SK-N-SH treated with all-trans-retinoic acid at 6 μM for 48 hours (cell line): ENCODE results near the gene AIDA.

Experiments used
- ATAC-seq: fragments of 200-7000 bp; cut with Tn5 transposase; 3 replicates; pipeline ENCODE4 v1.9.1; 2020; ENCODE audit warnings: mild to moderate bottlenecking, moderate library complexity
- ARNTL ChIP-seq: fragments of 450-650 bp; formaldehyde crosslinking; IDR thresholded peaks from 2 replicates; pipeline ENCODE4 v1.5.0; 2020; ENCODE audit warnings: low read depth, mild to moderate bottlenecking, moderate library complexity, borderline replicate concordance
- BACH2 ChIP-seq: fragments of 250-450 bp; sonication (Bioruptor Pico); IDR thresholded peaks from 2 replicates; pipeline ENCODE4 v1.9.0; 2021; ENCODE audit warnings: mild to moderate bottlenecking, borderline replicate concordance
- CSDC2 ChIP-seq: fragments of 250-450 bp; sonication (Bioruptor Pico); IDR thresholded peaks from 2 replicates; pipeline ENCODE4 v1.5.0; 2020; ENCODE audit warnings: mild to moderate bottlenecking, moderate library complexity
- ESRRG ChIP-seq: fragments of 250-450 bp; sonication (Bioruptor Pico); IDR thresholded peaks from 2 replicates; pipeline ENCODE4 v1.6.1; 2021; ENCODE audit warnings: mild to moderate bottlenecking
- ISL1 ChIP-seq: fragments of 250-450 bp; sonication (Bioruptor Pico); IDR thresholded peaks from 2 replicates; pipeline ENCODE4 v2.1.2; 2022; ENCODE audit warnings: mild to moderate bottlenecking, moderate library complexity
- OSR1 ChIP-seq: fragments of 250-450 bp; sonication (Bioruptor Pico); IDR thresholded peaks from 2 replicates; pipeline ENCODE4 v1.8.0; 2022; ENCODE audit warnings: moderate library complexity, mild to moderate bottlenecking, inconsistent platforms
- PATZ1 ChIP-seq: fragments of 250-450 bp; sonication (Bioruptor Pico); IDR thresholded peaks from 2 replicates; pipeline ENCODE4 v1.8.0; 2020; ENCODE audit warnings: mild to moderate bottlenecking, moderate library complexity, borderline replicate concordance
- POU6F1 ChIP-seq: fragments of 250-450 bp; sonication (Bioruptor Pico); IDR thresholded peaks from 2 replicates; pipeline ENCODE4 v1.8.0; 2021; ENCODE audit warnings: low read depth, mild to moderate bottlenecking, moderate library complexity, borderline replicate concordance
- PPARA ChIP-seq: fragments of 250-450 bp; sonication (Bioruptor Pico); IDR thresholded peaks from 2 replicates; pipeline ENCODE4 v1.5.0; 2020; ENCODE audit warnings: mild to moderate bottlenecking, borderline replicate concordance
- RARB ChIP-seq: fragments of 250-450 bp; sonication (Bioruptor Pico); IDR thresholded peaks from 2 replicates; pipeline ENCODE4 v1.8.0; 2021; ENCODE audit warnings: mild to moderate bottlenecking, moderate library complexity
- SNAI2 ChIP-seq: fragments of 250-450 bp; sonication (Bioruptor Pico); IDR thresholded peaks from 2 replicates; pipeline ENCODE4 v1.5.0; 2020; ENCODE audit warnings: mild to moderate bottlenecking, moderate library complexity
- TCF4 ChIP-seq: fragments of 250-450 bp; sonication (Bioruptor Pico); IDR thresholded peaks from 2 replicates; pipeline ENCODE4 v1.8.0; 2021; ENCODE audit warnings: mild to moderate bottlenecking, moderate library complexity, borderline replicate concordance
- TOX ChIP-seq: fragments of 250-450 bp; sonication (Bioruptor Pico); IDR thresholded peaks from 2 replicates; pipeline ENCODE4 v1.8.0; 2021; ENCODE audit warnings: mild to moderate bottlenecking, moderate library complexity, borderline replicate concordance
- TSHZ2 ChIP-seq: fragments of 250-450 bp; sonication (Bioruptor Pico); IDR thresholded peaks from 2 replicates; pipeline ENCODE4 v1.5.0; 2020; ENCODE audit warnings: mild to moderate bottlenecking, moderate library complexity
- ZC3H10 ChIP-seq: fragments of 250-450 bp; sonication (Bioruptor Pico); IDR thresholded peaks from 2 replicates; pipeline ENCODE4 v1.5.1; 2021; ENCODE audit warnings: mild to moderate bottlenecking, moderate library complexity
- ZFP3 ChIP-seq: fragments of 250-450 bp; sonication (Bioruptor Pico); IDR thresholded peaks from 2 replicates; pipeline ENCODE4 v1.5.0; 2020; ENCODE audit warnings: mild to moderate bottlenecking, moderate library complexity
- ZFP30 ChIP-seq: fragments of 450-650 bp; formaldehyde crosslinking; IDR thresholded peaks from 2 replicates; pipeline ENCODE4 v1.5.0; 2022; ENCODE audit warnings: mild to moderate bottlenecking, moderate library complexity
- ZNF565 ChIP-seq: fragments of 450-650 bp; formaldehyde crosslinking; conservative IDR thresholded peaks from 2 replicates; pipeline ENCODE4 v1.5.0; 2020; ENCODE audit warnings: low read depth, mild to moderate bottlenecking, moderate library complexity
- ZNF70 ChIP-seq: fragments of 450-650 bp; formaldehyde crosslinking; IDR thresholded peaks from 2 replicates; pipeline ENCODE4 v1.5.0; 2020; ENCODE audit warnings: mild to moderate bottlenecking, moderate library complexity
- ZNF8 ChIP-seq: fragments of 450-650 bp; formaldehyde crosslinking; IDR thresholded peaks from 2 replicates; pipeline ENCODE4 v1.5.0; 2020; ENCODE audit warnings: mild to moderate bottlenecking, moderate library complexity
- TF ChIP-seq, protein P1 (sequence below): fragments of 250-450 bp; sonication (Bioruptor Pico); IDR thresholded peaks from 2 replicates; pipeline ENCODE4 v1.5.1; 2021; ENCODE audit warnings: mild to moderate bottlenecking, moderate library complexity
- TF ChIP-seq, protein P2 (sequence below): fragments of 250-450 bp; sonication (Bioruptor Pico); IDR thresholded peaks from 2 replicates; pipeline ENCODE4 v1.5.1; 2020; ENCODE audit warnings: low read depth, mild to moderate bottlenecking, moderate library complexity

Gene AIDA

DNA sequence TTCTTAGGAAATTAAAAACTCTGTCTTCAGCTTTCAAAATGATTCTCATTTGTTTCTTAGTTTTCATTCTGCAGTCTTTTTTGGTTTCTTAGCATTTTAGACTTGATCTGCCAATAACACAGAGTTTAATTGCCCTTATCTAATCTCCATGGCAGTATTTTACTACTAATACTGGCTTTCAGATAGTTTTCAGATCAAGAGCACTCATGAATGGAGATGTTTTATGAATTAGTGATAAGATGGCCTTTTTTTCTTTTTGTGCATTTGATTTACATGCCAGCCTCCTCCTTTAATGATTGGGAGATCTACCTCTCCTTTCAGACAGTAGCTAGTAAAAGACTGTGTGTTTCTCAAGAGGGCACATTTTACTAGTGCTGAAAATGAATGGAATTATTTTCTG lies 88.8 kb downstream of the AIDA start:
- TF ChIP-seq PPARA: no peak
- no peak for TF ChIP-seq POU6F1 (CRISPR knock-in tag)
- TF ChIP-seq OSR1 (CRISPR knock-in tag): no peak
- TF ChIP-seq ZNF8 (CRISPR knock-in tag): no peak
- TF ChIP-seq ZC3H10 (CRISPR knock-in tag): no peak
- no peak for TF ChIP-seq ZFP3 (CRISPR knock-in tag)
- no peak for ATAC-seq

DNA sequence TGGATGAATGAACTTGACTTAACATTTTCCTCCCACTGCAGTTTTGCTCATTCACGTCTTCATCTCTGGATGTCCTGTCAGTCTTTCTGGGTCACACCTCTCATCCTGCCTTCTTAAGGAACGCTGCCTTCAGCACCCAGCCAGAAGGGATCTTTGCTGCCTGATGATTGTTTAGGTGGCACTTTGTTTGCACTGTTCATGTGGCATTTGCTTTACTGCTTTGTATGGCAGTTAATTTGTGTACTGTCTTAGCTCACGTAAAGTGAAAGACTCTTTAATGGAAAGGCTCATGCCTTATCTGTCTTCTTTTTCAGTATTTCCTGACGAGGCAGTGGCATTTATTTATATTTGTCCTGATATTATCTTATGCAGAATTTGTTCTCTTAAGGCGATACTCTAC lies 89.5 kb downstream of the AIDA start:
- ATAC-seq: no peak
- TF ChIP-seq TOX (no peak), OSR1 (CRISPR knock-in tag) (no peak), ZFP30 (CRISPR knock-in tag) (no peak), ARNTL (CRISPR knock-in tag) (no peak), RARB (no peak), PPARA (no peak), PATZ1 (no peak), ZNF565 (no peak), ZNF70 (CRISPR knock-in tag) (no peak), TSHZ2 (CRISPR knock-in tag) (no peak), BACH2 (CRISPR knock-in tag) (no peak), SNAI2 (CRISPR knock-in tag) (no peak), CSDC2 (CRISPR knock-in tag) (no peak), POU6F1 (CRISPR knock-in tag) (no peak), TCF4 (no peak), ZFP3 (CRISPR knock-in tag) (no peak)
- TF ChIP-seq, protein P1, sequence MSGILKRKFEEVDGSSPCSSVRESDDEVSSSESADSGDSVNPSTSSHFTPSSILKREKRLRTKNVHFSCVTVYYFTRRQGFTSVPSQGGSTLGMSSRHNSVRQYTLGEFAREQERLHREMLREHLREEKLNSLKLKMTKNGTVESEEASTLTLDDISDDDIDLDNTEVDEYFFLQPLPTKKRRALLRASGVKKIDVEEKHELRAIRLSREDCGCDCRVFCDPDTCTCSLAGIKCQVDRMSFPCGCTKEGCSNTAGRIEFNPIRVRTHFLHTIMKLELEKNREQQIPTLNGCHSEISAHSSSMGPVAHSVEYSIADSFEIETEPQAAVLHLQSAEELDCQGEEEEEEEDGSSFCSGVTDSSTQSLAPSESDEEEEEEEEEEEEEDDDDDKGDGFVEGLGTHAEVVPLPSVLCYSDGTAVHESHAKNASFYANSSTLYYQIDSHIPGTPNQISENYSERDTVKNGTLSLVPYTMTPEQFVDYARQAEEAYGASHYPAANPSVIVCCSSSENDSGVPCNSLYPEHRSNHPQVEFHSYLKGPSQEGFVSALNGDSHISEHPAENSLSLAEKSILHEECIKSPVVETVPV (CRISPR knock-in tag): no peak
- TF ChIP-seq, protein P2, sequence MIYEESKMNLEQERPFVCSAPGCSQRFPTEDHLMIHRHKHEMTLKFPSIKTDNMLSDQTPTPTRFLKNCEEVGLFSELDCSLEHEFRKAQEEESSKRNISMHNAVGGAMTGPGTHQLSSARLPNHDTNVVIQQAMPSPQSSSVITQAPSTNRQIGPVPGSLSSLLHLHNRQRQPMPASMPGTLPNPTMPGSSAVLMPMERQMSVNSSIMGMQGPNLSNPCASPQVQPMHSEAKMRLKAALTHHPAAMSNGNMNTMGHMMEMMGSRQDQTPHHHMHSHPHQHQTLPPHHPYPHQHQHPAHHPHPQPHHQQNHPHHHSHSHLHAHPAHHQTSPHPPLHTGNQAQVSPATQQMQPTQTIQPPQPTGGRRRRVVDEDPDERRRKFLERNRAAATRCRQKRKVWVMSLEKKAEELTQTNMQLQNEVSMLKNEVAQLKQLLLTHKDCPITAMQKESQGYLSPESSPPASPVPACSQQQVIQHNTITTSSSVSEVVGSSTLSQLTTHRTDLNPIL (CRISPR knock-in tag): no peak

DNA sequence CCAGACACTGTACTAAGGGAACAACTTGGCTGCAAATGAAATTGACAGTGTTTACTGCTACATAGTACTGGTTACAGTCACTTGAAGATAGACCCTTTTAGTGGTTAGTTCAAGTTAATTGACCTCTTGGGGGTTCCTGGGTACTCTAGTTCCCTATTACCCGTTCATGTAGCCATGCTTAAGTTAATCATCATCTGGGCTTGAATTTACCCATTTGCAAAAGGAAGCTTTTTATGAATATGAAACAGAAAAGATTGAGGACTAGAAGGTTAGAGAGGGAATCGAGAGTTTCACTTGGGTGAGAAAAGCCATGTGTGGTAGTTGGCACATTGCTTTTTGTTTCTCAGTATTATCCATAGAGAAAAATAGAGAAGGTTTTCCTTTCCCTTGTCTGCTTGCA lies 91.7 kb downstream of the AIDA start:
- TF ChIP-seq ZNF565: no peak
- no peak for TF ChIP-seq PATZ1
- TF ChIP-seq ESRRG: no peak
- no peak for TF ChIP-seq CSDC2 (CRISPR knock-in tag)
- TF ChIP-seq TOX: no peak
- TF ChIP-seq SNAI2 (CRISPR knock-in tag): no peak
- no peak for TF ChIP-seq ISL1
- no peak for TF ChIP-seq TCF4
- ATAC-seq: no peak
